SK-N-SH treated with all-trans-retinoic acid at 6 μM for 48 hours (cell line): ENCODE data around the gene ITPRIPL2.

Source experiments
- PPARA ChIP-seq: fragments of 250-450 bp; sonication (Bioruptor Pico); IDR thresholded peaks from 2 replicates; pipeline ENCODE4 v1.5.0; 2020; ENCODE audit warnings: mild to moderate bottlenecking, borderline replicate concordance
- RARB ChIP-seq: fragments of 250-450 bp; sonication (Bioruptor Pico); IDR thresholded peaks from 2 replicates; pipeline ENCODE4 v1.8.0; 2021; ENCODE audit warnings: mild to moderate bottlenecking, moderate library complexity
- ZFP30 ChIP-seq: fragments of 450-650 bp; formaldehyde crosslinking; IDR thresholded peaks from 2 replicates; pipeline ENCODE4 v1.5.0; 2022; ENCODE audit warnings: mild to moderate bottlenecking, moderate library complexity
- TF ChIP-seq, protein P1 (sequence below): fragments of 250-450 bp; sonication (Bioruptor Pico); IDR thresholded peaks from 2 replicates; pipeline ENCODE4 v1.5.1; 2020; ENCODE audit warnings: low read depth, mild to moderate bottlenecking, moderate library complexity

DNA sequence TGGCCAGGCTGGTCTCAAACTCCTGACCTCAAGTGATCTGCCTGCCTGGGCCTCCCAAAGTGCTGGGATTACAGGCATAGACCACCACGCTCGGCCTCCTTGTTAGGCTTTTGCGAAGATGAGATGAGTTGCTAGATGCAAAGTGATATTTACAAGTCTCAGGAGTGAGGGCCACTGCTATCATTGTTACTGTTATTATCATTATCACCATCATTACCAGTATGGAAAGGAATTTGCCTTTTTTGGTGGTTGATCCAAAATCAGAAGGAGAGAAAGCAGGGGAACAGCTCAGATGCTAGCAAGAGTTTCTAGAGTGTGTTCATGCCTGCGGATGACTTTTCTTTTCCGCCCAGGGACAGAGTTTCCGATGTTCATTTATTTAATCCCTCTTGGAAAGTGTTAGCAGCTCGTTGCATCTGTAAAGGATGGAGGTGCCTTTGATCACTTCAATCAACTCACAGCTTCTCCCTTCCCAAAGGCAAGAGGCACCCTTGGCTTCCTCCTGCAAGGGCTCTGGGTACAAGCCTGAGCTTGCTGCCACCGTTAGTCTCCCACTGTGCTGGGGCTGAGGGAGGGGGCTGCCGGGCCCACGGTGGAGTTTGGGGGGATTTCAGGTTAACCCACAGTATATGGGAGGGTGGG, 21.6 kb downstream of the ITPRIPL2 start:
- TF ChIP-seq, protein P1, sequence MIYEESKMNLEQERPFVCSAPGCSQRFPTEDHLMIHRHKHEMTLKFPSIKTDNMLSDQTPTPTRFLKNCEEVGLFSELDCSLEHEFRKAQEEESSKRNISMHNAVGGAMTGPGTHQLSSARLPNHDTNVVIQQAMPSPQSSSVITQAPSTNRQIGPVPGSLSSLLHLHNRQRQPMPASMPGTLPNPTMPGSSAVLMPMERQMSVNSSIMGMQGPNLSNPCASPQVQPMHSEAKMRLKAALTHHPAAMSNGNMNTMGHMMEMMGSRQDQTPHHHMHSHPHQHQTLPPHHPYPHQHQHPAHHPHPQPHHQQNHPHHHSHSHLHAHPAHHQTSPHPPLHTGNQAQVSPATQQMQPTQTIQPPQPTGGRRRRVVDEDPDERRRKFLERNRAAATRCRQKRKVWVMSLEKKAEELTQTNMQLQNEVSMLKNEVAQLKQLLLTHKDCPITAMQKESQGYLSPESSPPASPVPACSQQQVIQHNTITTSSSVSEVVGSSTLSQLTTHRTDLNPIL (CRISPR knock-in tag) = no peak
- no peak for TF ChIP-seq PPARA (CRISPR knock-in tag)
- TF ChIP-seq RARB (CRISPR knock-in tag) = no peak
- no peak for TF ChIP-seq ZFP30 (CRISPR knock-in tag)
